A549 (cell line): Measurements from ENCODE around the gene TNN. TPM values are rescaled to one million over a fixed set of nuclear protein-coding genes. Genes with fewer than 3 reads are reported as not detected.

Experiments
- ATAC-seq, 2 experiments: fragments of 200-7000 bp in 1 of 2; fragments of >200 bp in 1 of 2; cut with Nextera tagmentation in 1 of 2; cut with Tn5 transposase in 1 of 2; 3 replicates each; pipeline versions ENCODE4 v1.8.0 to v1.9.1; 2018 to 2020; ENCODE audit warnings: mild to moderate bottlenecking in 1 of 2, moderate library complexity in 1 of 2
- CTCF ChIA-PET: fragments of 300-600 bp; sonication (Branson Sonifier 250); formaldehyde crosslinking; extraction: SDS; loops from one replicate; lab custom pipeline; 2021; ENCODE audit warnings: antibody characterized with exemption, inconsistent platforms; lab: Yijun Ruan, JAX
- POLR2A ChIA-PET: fragments of 350-600 bp; formaldehyde crosslinking; extraction: SDS; loops from one replicate; lab custom pipeline; 2021; ENCODE audit warnings: antibody characterized with exemption, inconsistent platforms; lab: Yijun Ruan, JAX
- DNase-seq, 2 experiments: peaks; one replicate each; pipeline versions ENCODE4 v3.0.0 to v3.0.0-alpha.2; 2011 to 2016; ENCODE audit warnings: low read depth in 1 of 2, low spot score in 1 of 2
- FAIRE-seq: peaks from 2 replicates; lab custom pipeline; 2011; peaks lifted over from hg19 to GRCh38; lab: Jason Lieb, UNC
- H3K27ac ChIP-seq, 2 experiments: fragments of >200 bp; sonication (Bioruptor Twin); formaldehyde crosslinking; 3 replicates each; pipeline ENCODE4 v1.5.1; 2016 to 2017
- H3K4me1 ChIP-seq: fragments of >200 bp; sonication (Bioruptor Twin); formaldehyde crosslinking; 3 replicates; pipeline ENCODE4 v1.6.1; 2016
- H3K4me2 ChIP-seq: fragments of >200 bp; sonication (Bioruptor Twin); formaldehyde crosslinking; 3 replicates; pipeline ENCODE4 v1.6.1; 2016
- H3K4me3 ChIP-seq: fragments of >200 bp; sonication (Bioruptor Twin); formaldehyde crosslinking; 3 replicates; pipeline ENCODE4 v1.5.1; 2016
- H3K9me3 ChIP-seq: fragments of >200 bp; sonication (Bioruptor Twin); formaldehyde crosslinking; 3 replicates; pipeline ENCODE4 v1.6.1; 2016
- BHLHE40 ChIP-seq: IDR thresholded peaks from 2 replicates; pipeline ENCODE4 v1.6.1; 2012; ENCODE audit warnings: low read depth, low read length, inconsistent platforms
- EP300 ChIP-seq, 2 experiments: fragments of >200 bp; sonication (Bioruptor Twin); formaldehyde crosslinking; IDR thresholded peaks; 2 replicates in 1 of 2; 3 replicates in 1 of 2; pipeline ENCODE4 v1.6.1; 2016 to 2017
- ESRRA ChIP-seq: fragments of 150-350 bp; IDR thresholded peaks from 2 replicates; pipeline ENCODE4 v1.6.1; 2014; ENCODE audit warnings: mild to moderate bottlenecking, low read length, borderline replicate concordance
- FOSL2 ChIP-seq, 2 experiments: fragments of 450-650 bp in 1 of 2; fragments of >200 bp in 1 of 2; sonication (Bioruptor Twin) in 1 of 2; formaldehyde crosslinking; IDR thresholded peaks; 2 replicates each; pipeline versions ENCODE4 v1.5.0 to v1.6.1; 2016 to 2020; ENCODE audit warnings: mild to moderate bottlenecking in 1 of 2, moderate library complexity in 1 of 2
- FOXS1 ChIP-seq: fragments of 250-450 bp; sonication (Bioruptor Pico); IDR thresholded peaks from 2 replicates; pipeline ENCODE4 v1.5.0; 2020; ENCODE audit warnings: mild to moderate bottlenecking, moderate library complexity
- GATA3 ChIP-seq: IDR thresholded peaks from 2 replicates; pipeline ENCODE4 v1.6.1; 2012; ENCODE audit warnings: borderline replicate concordance
- HDAC2 ChIP-seq: fragments of 200-600 bp; sonication (generic); IDR thresholded peaks from 2 replicates; pipeline ENCODE4 v1.6.1; 2016
- HEYL ChIP-seq: fragments of 250-450 bp; sonication (Bioruptor Pico); IDR thresholded peaks from 2 replicates; pipeline ENCODE4 v1.8.0; 2021; ENCODE audit warnings: mild to moderate bottlenecking, moderate library complexity
- HOXA7 ChIP-seq: fragments of 250-450 bp; sonication (Bioruptor Pico); IDR thresholded peaks from 2 replicates; pipeline ENCODE4 v1.5.0; 2020; ENCODE audit warnings: mild to moderate bottlenecking, moderate library complexity
- HOXB5 ChIP-seq: fragments of 250-450 bp; sonication (Bioruptor Pico); IDR thresholded peaks from 2 replicates; pipeline ENCODE4 v1.5.0; 2020; ENCODE audit warnings: mild to moderate bottlenecking, moderate library complexity
- JUN ChIP-seq, 2 experiments: fragments of >200 bp; sonication (Bioruptor Twin); formaldehyde crosslinking; IDR thresholded peaks; 2 replicates in 1 of 2; 3 replicates in 1 of 2; pipeline ENCODE4 v1.6.1; 2016 to 2017
- KDM1A ChIP-seq: fragments of 200-600 bp; sonication (generic); IDR thresholded peaks from 2 replicates; pipeline ENCODE4 v1.6.1; 2016; ENCODE audit warnings: low read depth, mild to moderate bottlenecking
- MAZ ChIP-seq: fragments of 150-350 bp; IDR thresholded peaks from 2 replicates; pipeline ENCODE4 v1.6.1; 2014; ENCODE audit warnings: antibody characterized with exemption, low read depth, low read length, borderline replicate concordance
- RAD21 ChIP-seq, 2 experiments: fragments of >200 bp in 1 of 2; sonication (Bioruptor Twin) in 1 of 2; formaldehyde crosslinking in 1 of 2; IDR thresholded peaks in 1 of 2; conservative IDR thresholded peaks in 1 of 2; 2 replicates in 1 of 2; 3 replicates in 1 of 2; pipeline ENCODE4 v1.6.1; 2012 to 2018; ENCODE audit warnings: inconsistent platforms in 1 of 2
- RARB ChIP-seq: fragments of 250-450 bp; sonication (Bioruptor Pico); IDR thresholded peaks from 2 replicates; pipeline ENCODE4 v1.8.0; 2021; ENCODE audit warnings: mild to moderate bottlenecking, moderate library complexity
- RCOR1 ChIP-seq: fragments of 150-350 bp; IDR thresholded peaks from 2 replicates; pipeline ENCODE4 v1.6.1; 2014; ENCODE audit warnings: antibody characterized with exemption, low read length, low read depth
- RFX5 ChIP-seq: fragments of 450-650 bp; IDR thresholded peaks from 2 replicates; pipeline ENCODE4 v1.7.1; 2014; ENCODE audit warnings: antibody characterized with exemption, mild to moderate bottlenecking, moderate library complexity
- SMC3 ChIP-seq: fragments of >200 bp; sonication (Bioruptor Twin); formaldehyde crosslinking; IDR thresholded peaks from 3 replicates; pipeline ENCODE4 v1.6.1; 2018; ENCODE audit warnings: inconsistent platforms
- ZC3H11A ChIP-seq: fragments of 450-650 bp; IDR thresholded peaks from 2 replicates; pipeline ENCODE4 v1.6.1; 2014; ENCODE audit warnings: antibody characterized with exemption, mild to moderate bottlenecking
- WGBS: methylation state at CpG from one replicate; pipeline ENCODE4 v1.1.6; 2017; ENCODE audit errors: missing lambda C conversion rate; 5-methylcytosine and 5-hydroxymethylcytosine counted together
- polyA plus RNA-seq, 4 experiments: library from polyadenylated mRNA; depleted of rRNA in 3 of 4; stranded (reverse); fragments of >200 nt; fragmentation: RNase III in 1 of 4; extraction: RNeasy Plus Mini Kit Qiagen cat#74134 plus additional on column Dnase treatment in 1 of 4; gene quantifications; 2 replicates in 3 of 4; 3 replicates in 1 of 4; pipeline ENCODE4 v1.2.3, GENCODE V29; 2011 to 2017
- TF ChIP-seq, protein P1 (sequence below): fragments of 450-650 bp; IDR thresholded peaks from 2 replicates; pipeline ENCODE4 v1.6.1; 2014; ENCODE audit warnings: antibody characterized with exemption
- TF ChIP-seq, protein P2 (sequence below): IDR thresholded peaks from 2 replicates; pipeline ENCODE4 v1.6.1; 2012
- TF ChIP-seq, protein P3 (sequence below): fragments of >200 bp; sonication (Bioruptor Twin); formaldehyde crosslinking; IDR thresholded peaks from 3 replicates; pipeline ENCODE4 v1.6.1; 2016
- TF ChIP-seq, protein P4 (sequence below): fragments of >200 bp; sonication (Bioruptor Twin); formaldehyde crosslinking; IDR thresholded peaks from 2 replicates; pipeline ENCODE4 v1.6.1; 2016
- TF ChIP-seq, protein P5 (sequence below): fragments of 250-450 bp; sonication (Bioruptor Pico); IDR thresholded peaks from 2 replicates; pipeline ENCODE4 v1.5.0; 2020; ENCODE audit warnings: low read depth, mild to moderate bottlenecking, moderate library complexity

The TNN gene
- polyA plus RNA-seq, 2 of the 4 experiments (the other 2 are of a cell fraction): not detected

DNA sequence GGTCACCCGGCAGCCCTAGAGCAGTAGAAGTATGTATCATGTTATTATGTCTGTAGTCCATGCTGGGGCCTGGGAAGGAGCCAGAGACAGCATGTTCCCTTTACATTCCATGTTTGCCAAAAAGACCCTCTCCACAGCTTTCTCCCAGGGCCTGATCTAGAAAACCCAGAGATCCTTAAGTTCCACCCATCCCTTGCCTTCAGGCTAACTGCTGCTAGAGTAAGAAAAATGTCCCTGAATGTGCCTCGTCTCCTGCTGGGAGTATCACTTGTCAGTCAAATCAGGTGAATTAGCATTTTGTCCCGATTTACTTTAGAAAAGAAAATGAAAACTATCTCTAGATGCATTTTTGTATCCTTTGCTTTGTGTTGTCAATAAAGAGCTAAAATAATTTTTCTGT, 31.2 kb upstream of the TNN start:
- no peak overlapping the region for H3K4me2 ChIP-seq
- TF ChIP-seq EP300 (IDR thresholded peaks at IDR 0.05) (no peak), FOSL2 (IDR thresholded peaks at IDR 0.05) (no peak), FOSL2 (CRISPR knock-in tag; IDR thresholded peaks at IDR 0.05) (no peak), GATA3 (no peak), MAZ (no peak), FOXS1 (CRISPR knock-in tag) (no peak), KDM1A (no peak), HOXA7 (no peak), BHLHE40 (no peak), RAD21 (conservative IDR thresholded peaks at IDR 0.05 in 1 of 2, IDR thresholded peaks at IDR 0.05 in 1 of 2) (no peak), RCOR1 (no peak), RARB (CRISPR knock-in tag) (no peak)
- TF ChIP-seq, protein P1, sequence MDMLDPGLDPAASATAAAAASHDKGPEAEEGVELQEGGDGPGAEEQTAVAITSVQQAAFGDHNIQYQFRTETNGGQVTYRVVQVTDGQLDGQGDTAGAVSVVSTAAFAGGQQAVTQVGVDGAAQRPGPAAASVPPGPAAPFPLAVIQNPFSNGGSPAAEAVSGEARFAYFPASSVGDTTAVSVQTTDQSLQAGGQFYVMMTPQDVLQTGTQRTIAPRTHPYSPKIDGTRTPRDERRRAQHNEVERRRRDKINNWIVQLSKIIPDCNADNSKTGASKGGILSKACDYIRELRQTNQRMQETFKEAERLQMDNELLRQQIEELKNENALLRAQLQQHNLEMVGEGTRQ: no peak
- TF ChIP-seq, protein P2, sequence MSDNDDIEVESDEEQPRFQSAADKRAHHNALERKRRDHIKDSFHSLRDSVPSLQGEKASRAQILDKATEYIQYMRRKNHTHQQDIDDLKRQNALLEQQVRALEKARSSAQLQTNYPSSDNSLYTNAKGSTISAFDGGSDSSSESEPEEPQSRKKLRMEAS: no peak
- H3K9me3 ChIP-seq: no peaks in the 10 kb centered on the region
- ChIA-PET POLR2A (no interaction called here), CTCF (interaction anchor here (1.0 to 1.6 kb wide), 3 partner anchors 9 to 119 kb away, joined by 3 to 4 read pairs (median 4); no protein-coding TSS in a partner anchor)
- FAIRE-seq (no peak), ATAC-seq (no peak), DNase-seq (no peak)
- WGBS: 26% methylated on average over 3 of the region's 3 CpGs
- no peak overlapping the region for H3K27ac ChIP-seq
- H3K4me1 ChIP-seq: no peaks in the 10 kb centered on the region
- H3K4me3 ChIP-seq: no peak overlapping the region

DNA sequence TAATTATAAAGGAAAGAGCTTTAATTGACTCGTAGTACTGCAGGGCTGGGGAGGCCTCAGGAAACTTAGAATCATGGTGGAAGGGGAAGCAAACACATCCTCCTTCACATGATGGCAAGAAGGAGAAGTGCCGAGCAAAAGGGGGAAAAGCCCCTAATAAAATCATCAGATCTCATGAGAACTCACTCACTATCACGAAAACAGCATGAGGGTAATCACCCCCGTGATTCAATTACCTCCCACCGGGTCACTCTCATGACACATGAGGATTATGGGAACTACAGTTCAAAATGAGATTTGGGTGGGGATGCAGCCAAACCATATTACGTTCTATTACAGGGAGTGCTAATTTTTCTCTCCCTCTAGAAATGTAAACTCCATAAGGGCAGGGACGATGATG, 30.2 kb upstream of the TNN start:
- ATAC-seq (no peak), FAIRE-seq (no peak), DNase-seq (no peak)
- no peak overlapping the region for H3K27ac ChIP-seq
- 14% methylated on average over 7 of the region's 7 CpGs for WGBS
- no peak overlapping the region for H3K4me3 ChIP-seq
- H3K4me2 ChIP-seq: no peak overlapping the region
- no peaks in the 10 kb centered on the region for H3K9me3 ChIP-seq
- POLR2A ChIA-PET: no interaction called here
- CTCF ChIA-PET: interaction anchor here (1.5 kb wide), 1 partner anchor 8 kb away, joined by 3 read pairs; no protein-coding TSS in a partner anchor
- no peak for TF ChIP-seq JUN (IDR thresholded peaks at IDR 0.05)
- TF ChIP-seq, protein P3, sequence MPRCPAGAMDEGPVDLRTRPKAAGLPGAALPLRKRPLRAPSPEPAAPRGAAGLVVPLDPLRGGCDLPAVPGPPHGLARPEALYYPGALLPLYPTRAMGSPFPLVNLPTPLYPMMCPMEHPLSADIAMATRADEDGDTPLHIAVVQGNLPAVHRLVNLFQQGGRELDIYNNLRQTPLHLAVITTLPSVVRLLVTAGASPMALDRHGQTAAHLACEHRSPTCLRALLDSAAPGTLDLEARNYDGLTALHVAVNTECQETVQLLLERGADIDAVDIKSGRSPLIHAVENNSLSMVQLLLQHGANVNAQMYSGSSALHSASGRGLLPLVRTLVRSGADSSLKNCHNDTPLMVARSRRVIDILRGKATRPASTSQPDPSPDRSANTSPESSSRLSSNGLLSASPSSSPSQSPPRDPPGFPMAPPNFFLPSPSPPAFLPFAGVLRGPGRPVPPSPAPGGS: no peak
- TF ChIP-seq, protein P4, sequence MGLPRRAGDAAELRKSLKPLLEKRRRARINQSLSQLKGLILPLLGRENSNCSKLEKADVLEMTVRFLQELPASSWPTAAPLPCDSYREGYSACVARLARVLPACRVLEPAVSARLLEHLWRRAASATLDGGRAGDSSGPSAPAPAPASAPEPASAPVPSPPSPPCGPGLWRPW: no peak
- TF ChIP-seq ESRRA: no peak
- TF ChIP-seq BHLHE40: no peak
- no peak for TF ChIP-seq HOXB5
- no peak for TF ChIP-seq HEYL (CRISPR knock-in tag)
- no peak for TF ChIP-seq RFX5
- TF ChIP-seq, protein P5, sequence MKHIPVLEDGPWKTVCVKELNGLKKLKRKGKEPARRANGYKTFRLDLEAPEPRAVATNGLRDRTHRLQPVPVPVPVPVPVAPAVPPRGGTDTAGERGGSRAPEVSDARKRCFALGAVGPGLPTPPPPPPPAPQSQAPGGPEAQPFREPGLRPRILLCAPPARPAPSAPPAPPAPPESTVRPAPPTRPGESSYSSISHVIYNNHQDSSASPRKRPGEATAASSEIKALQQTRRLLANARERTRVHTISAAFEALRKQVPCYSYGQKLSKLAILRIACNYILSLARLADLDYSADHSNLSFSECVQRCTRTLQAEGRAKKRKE (CRISPR knock-in tag): no peak
- no peak for TF ChIP-seq FOXS1 (CRISPR knock-in tag)
- no peak for TF ChIP-seq RAD21 (conservative IDR thresholded peaks at IDR 0.05 in 1 of 2, IDR thresholded peaks at IDR 0.05 in 1 of 2)
- TF ChIP-seq ZC3H11A: no peak
- no peak for TF ChIP-seq SMC3
- no peak for TF ChIP-seq HDAC2
- H3K4me1 ChIP-seq: no peaks in the 10 kb centered on the region
